Measurements from ENCODE around the gene MCF2L.

- TF ChIP-seq CTCF (IDR thresholded peaks at IDR 0.05; ENCODE audit: low read depth, low read length) (no peak), EZH2phosphoT487 (IDR thresholded peaks at IDR 0.05; ENCODE audit: low read depth) (no peak)
Measured at GRCh38 chr13:113045251-113046127, 76.5 kb downstream of the MCF2L start.

Data from OCI-LY3 (cell line).